Tibial nerve (tissue), 4 donors: ENCODE results near the gene C5AR2. TPM values are rescaled to one million over a fixed set of nuclear protein-coding genes. Genes with fewer than 3 reads are reported as not detected.
A peak's percentile ranks its signal among the peaks of the same experiment; 100 is the strongest.
"Not testable (repeated sequence)": the region's sequence is repeated elsewhere in the genome, so short reads cannot be mapped to it uniquely, and the experiment has no call there.

Source experiments
- DNase-seq, 2 donors: peaks; one replicate each; pipeline ENCODE4 v3.0.0-alpha.2; 2019; ENCODE audit warnings: low spot score in 2 of 2
- H3K27ac ChIP-seq, 4 donors: fragments of 200-600 bp; sonication (generic) in 3 of 4; one replicate each; pipeline ENCODE4 v1.5.1; 2017 to 2019; ENCODE audit warnings: mild to moderate bottlenecking in 1 of 4
- H3K27me3 ChIP-seq, 2 donors: fragments of 200-600 bp; sonication (generic) in 1 of 2; one replicate each; pipeline versions ENCODE4 v1.5.1 to v1.6.0; 2017 to 2019
- H3K36me3 ChIP-seq, 3 donors: fragments of 200-600 bp; sonication (generic); one replicate each; pipeline ENCODE4 v1.5.1; 2018 to 2019
- H3K4me1 ChIP-seq, 4 donors: fragments of 200-600 bp; sonication (generic) in 3 of 4; one replicate each; pipeline ENCODE4 v1.5.1; 2017 to 2019
- H3K4me3 ChIP-seq, 4 donors: fragments of 200-600 bp; sonication (generic) in 3 of 4; one replicate each; pipeline ENCODE4 v1.5.1; 2017 to 2019; ENCODE audit warnings: mild to moderate bottlenecking in 1 of 4, moderate library complexity in 1 of 4
- H3K9me3 ChIP-seq, 4 donors: fragments of 200-600 bp; sonication (generic) in 3 of 4; one replicate each; pipeline ENCODE4 v1.5.1; 2017 to 2019
- EP300 ChIP-seq, 2 donors: sonication (generic); formaldehyde crosslinking; IDR thresholded peaks; one replicate each; pipeline ENCODE4 v1.6.1; 2017; ENCODE audit warnings: antibody characterized with exemption in 2 of 2, mild to moderate bottlenecking in 1 of 2
- POLR2A ChIP-seq, 2 donors: fragments of 450-650 bp; IDR thresholded peaks; one replicate each; pipeline ENCODE4 v1.6.1; 2017; ENCODE audit warnings: antibody characterized with exemption in 2 of 2, mild to moderate bottlenecking in 2 of 2, moderate library complexity in 2 of 2
- WGBS, 2 donors: methylation state at CpG; one replicate each; pipeline ENCODE4 v1.1.5; 2018; 5-methylcytosine and 5-hydroxymethylcytosine counted together
- total RNA-seq, 4 donors: library from RNA; depleted of rRNA; stranded (reverse); fragments of >200 nt; gene quantifications; one replicate each; pipeline ENCODE4 v1.1.0, GENCODE V29; 2016
- TF ChIP-seq, protein P1 (sequence below), 5 experiments: fragments of 200-600 bp in 3 of 5; fragments of 450-650 bp in 2 of 5; sonication (generic) in 3 of 5; IDR thresholded peaks; one replicate each; pipeline ENCODE4 v1.5.1; 2016 to 2019; ENCODE audit warnings: antibody characterized with exemption in 5 of 5, mild to moderate bottlenecking in 3 of 5, moderate library complexity in 2 of 5

Gene C5AR2
- 10 to 100 TPM in 1 of 4 donors, 1 to 10 TPM in 3; 1.5 to 11.0 (median 4.7) TPM for total RNA-seq

DNA sequence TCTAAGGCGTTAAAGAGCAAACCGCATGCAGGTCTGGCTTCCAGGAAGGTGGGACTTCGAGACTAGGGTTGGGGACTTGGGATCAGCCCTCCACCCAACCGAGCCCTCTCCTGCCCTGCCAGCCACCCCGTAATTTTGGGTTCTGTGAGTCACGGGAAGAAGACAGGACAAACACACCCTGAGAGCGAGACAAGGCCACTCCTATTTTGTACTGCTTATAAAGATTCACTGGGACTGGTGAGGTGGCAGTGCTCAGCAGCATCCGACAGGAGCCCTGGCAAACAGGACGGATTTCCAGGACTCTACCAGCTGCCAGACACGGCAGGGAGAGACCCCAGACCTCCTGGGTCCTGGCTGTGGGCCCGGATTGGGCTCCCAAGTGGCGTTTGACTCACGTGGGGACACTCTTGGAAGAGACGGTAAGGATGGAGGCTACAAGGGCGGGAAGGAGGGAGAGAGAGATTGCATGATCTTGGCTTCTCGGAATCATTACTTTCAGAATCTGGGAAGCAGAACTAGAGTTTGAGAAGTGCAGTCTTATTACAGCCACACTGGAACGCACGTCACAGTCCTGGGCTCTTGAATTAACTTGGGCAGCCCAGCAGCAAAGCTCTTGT, at the start of gene C5AR2:
C5AR2 (plus strand) TSS at position 245 of the 617 bp plus-strand sequence. CDS start 8,625 bp downstream, outside the sequence.
- Histone ChIP-seq H3K27me3 (no peaks in the 10 kb centered on the region), H3K9me3 (no peaks in the 10 kb centered on the region), H3K4me1 (peaks cover 0 to 5% (median 0%) of the 10 kb centered on the region in 4 donors), H3K36me3 (no peaks in the 10 kb centered on the region), H3K4me3 (peak within 1 kb of the TSS in 1 of 4 donors; percentile 26), H3K27ac (peak within 1 kb of the TSS in 3 of 4 donors; percentile 19 to 72 (median 43))
- TF ChIP-seq, protein P1, sequence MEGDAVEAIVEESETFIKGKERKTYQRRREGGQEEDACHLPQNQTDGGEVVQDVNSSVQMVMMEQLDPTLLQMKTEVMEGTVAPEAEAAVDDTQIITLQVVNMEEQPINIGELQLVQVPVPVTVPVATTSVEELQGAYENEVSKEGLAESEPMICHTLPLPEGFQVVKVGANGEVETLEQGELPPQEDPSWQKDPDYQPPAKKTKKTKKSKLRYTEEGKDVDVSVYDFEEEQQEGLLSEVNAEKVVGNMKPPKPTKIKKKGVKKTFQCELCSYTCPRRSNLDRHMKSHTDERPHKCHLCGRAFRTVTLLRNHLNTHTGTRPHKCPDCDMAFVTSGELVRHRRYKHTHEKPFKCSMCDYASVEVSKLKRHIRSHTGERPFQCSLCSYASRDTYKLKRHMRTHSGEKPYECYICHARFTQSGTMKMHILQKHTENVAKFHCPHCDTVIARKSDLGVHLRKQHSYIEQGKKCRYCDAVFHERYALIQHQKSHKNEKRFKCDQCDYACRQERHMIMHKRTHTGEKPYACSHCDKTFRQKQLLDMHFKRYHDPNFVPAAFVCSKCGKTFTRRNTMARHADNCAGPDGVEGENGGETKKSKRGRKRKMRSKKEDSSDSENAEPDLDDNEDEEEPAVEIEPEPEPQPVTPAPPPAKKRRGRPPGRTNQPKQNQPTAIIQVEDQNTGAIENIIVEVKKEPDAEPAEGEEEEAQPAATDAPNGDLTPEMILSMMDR (IDR thresholded peaks at IDR 0.05): no peak
- peak in 1 of 2 donors; percentile 53 for TF ChIP-seq EP300 (IDR thresholded peaks at IDR 0.05)
- DNase-seq: no peak
- WGBS, 2 donors: 50 to 53% methylated on average over 18 of the region's 18 CpGs

DNA sequence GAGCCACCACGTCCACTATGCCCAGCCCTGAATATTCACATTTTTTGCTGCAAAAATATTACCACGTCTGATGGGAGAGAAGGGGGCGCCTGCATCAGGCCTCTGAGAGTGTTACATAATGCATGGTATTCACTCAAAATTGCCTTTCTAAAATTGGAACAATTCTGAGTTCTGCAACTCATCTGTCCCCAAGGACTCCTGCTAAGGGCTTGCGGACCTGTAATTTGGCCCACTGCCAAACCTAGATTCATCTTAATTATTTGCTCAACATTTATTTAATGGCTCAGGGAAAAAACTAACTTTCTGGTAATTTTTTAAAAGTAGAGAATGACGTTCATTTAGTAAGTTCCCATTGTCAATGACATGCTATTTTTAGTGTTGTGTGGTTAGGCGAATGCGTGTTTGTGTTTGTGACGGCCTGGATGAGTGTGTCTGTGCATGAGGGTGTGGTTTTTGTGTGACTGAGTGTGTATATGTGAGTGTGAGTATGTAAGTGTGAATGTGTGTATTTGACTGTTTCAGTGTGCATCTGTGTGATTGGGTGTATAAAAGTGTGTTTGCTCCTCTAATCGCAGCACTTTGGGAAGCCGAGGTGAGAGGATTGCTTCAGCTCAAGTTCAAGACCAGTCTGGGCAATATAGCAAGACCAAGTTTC, 48.4 kb upstream of the C5AR2 start:
- TF ChIP-seq, protein P1 (IDR thresholded peaks at IDR 0.05): no peak
- TF ChIP-seq POLR2A (IDR thresholded peaks at IDR 0.05) (no peak), EP300 (IDR thresholded peaks at IDR 0.05) (no peak)
- Histone ChIP-seq H3K36me3 (peaks cover 0 to 12% (median 0%) of the 10 kb centered on the region in 3 donors), H3K4me1 (no peaks in the 10 kb centered on the region), H3K4me3 (no peak overlapping the region), H3K27ac (no peak overlapping the region), H3K27me3 (no peaks in the 10 kb centered on the region), H3K9me3 (no peaks in the 10 kb centered on the region)
- WGBS, 2 donors: 62 to 63% methylated on average over 10 of the region's 10 CpGs
- DNase-seq: no peak

DNA sequence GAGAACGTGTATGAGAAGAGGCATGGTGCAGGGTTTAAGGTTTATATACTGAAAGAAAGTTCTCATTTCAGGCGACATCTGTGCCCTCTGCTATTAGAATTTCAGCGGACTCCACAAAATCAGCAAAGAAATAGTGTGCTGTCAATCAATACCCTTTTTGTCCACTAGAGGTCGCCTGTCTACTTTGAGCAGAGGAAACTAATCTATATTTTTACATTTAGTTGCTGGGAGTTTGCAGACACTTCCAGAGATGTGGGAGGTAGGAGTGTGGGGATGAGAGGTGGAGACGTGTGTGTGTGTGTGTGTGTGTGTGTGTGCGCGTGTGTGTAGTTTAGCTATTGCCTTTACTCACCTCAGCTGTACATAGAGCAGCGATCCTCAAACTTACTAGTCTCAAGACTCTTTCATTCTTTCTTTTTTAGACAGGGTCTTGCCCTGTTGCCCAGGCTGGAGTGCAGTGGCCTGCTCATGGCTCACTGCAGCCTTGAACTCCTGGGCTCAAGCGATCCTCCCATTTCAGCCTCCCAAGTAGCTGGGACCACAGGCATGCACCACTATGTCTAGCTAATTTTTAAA, 47.6 kb upstream of the C5AR2 start:
- peak in 1 of 2 donors; percentile 89 for DNase-seq
- TF ChIP-seq EP300 (IDR thresholded peaks at IDR 0.05) (no peak), POLR2A (IDR thresholded peaks at IDR 0.05) (no peak)
- TF ChIP-seq, protein P1 (IDR thresholded peaks at IDR 0.05): peak; percentile 74 to 95 (median 86)
- 27 to 30% methylated on average over 9 of the region's 9 CpGs for WGBS, 2 donors
- Histone ChIP-seq H3K4me1 (peaks cover 0 to 7% (median 4%) of the 10 kb centered on the region in 4 donors), H3K27ac (no peak overlapping the region), H3K4me3 (no peak overlapping the region), H3K36me3 (peaks cover 0 to 12% (median 0%) of the 10 kb centered on the region in 3 donors), H3K9me3 (no peaks in the 10 kb centered on the region), H3K27me3 (no peaks in the 10 kb centered on the region)

DNA sequence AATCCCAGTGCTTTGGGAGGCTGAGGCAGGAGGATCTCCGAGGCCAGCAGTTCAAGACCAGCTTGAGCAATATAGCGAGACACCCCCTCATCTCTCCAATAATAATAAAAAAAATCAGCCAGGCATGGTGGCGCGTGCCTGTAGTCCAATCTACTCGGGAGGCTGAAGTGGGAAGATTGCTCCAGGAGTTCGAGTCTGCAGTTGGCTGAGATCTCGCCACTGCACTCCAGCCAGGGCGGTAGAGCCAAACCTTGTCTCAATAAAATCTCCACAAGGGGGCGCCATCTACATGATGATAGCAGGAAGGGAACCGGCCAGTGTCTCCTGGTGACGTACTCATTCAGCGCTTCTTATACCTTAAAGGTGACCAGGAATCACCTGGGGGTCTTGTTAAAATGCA, 35.9 kb upstream of the C5AR2 start:
- TF ChIP-seq POLR2A (IDR thresholded peaks at IDR 0.05) (no peak), EP300 (IDR thresholded peaks at IDR 0.05) (no peak)
- TF ChIP-seq, protein P1 (IDR thresholded peaks at IDR 0.05): peak; percentile 60 to 80 (median 70)
- Histone ChIP-seq H3K4me1 (no peaks in the 10 kb centered on the region), H3K27ac (no peak overlapping the region), H3K36me3 (peaks cover 0 to 18% (median 0%) of the 10 kb centered on the region in 3 donors), H3K9me3 (no peaks in the 10 kb centered on the region), H3K4me3 (no peak overlapping the region), H3K27me3 (no peaks in the 10 kb centered on the region)
- peak; percentile 56 to 99 for DNase-seq
- WGBS, 2 donors: 29 to 34% methylated on average over 10 to 12 of the region's 12 CpGs

DNA sequence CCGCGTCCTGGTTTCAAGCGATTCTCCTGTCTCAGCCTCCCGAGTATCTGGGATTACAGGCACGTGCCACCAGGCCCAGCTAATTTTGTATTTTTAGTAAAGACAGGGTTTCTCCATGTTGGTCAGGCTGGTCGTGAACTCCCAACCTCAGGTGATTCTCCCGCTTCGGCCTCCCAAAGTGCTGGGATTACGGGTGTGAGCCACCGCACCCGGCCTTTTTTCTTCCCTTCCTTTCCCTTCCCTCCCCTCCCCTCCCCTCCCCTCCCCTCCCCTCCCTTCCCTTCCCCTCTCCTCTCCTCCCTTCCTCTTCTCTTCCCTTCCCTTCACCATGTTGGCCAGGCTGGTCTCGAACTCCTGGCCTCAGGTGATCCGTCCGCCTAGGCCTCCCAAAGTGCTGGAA, 31.1 kb upstream of the C5AR2 start:
- not testable (repeated sequence) for H3K36me3 ChIP-seq, H3K9me3 ChIP-seq, DNase-seq, H3K4me1 ChIP-seq, H3K4me3 ChIP-seq, H3K27me3 ChIP-seq, H3K27ac ChIP-seq
- 91% methylated on average over 14 of the region's 14 CpGs for WGBS, 2 donors
